Muscle of leg (tissue), 11 donors: ENCODE measurements around the gene PLCD3. TPM values are rescaled to one million over a fixed set of nuclear protein-coding genes. Genes with fewer than 3 reads are reported as not detected.
A peak's percentile ranks its signal among the peaks of the same experiment; 100 is the strongest.
"Not testable (repeated sequence)": the region's sequence is repeated elsewhere in the genome, so short reads cannot be mapped to it uniquely, and the experiment has no call there.

Experiments
- DNase-seq: peaks from one replicate; pipeline ENCODE4 v3.0.0; 2013
- H3K27ac ChIP-seq: one replicate; pipeline ENCODE4 v1.5.1; 2013; ENCODE audit warnings: mild to moderate bottlenecking, low read length, control low read depth
- H3K27me3 ChIP-seq: one replicate; pipeline ENCODE4 v1.6.1; 2013; ENCODE audit warnings: low read length; ENCODE audit not compliant: control insufficient read depth, insufficient read depth
- H3K36me3 ChIP-seq: one replicate; pipeline ENCODE4 v1.6.1; 2013; ENCODE audit warnings: low read length; ENCODE audit not compliant: control insufficient read depth, insufficient read depth
- H3K4me1 ChIP-seq: one replicate; pipeline ENCODE4 v1.6.1; 2013; ENCODE audit warnings: low read length; ENCODE audit not compliant: control insufficient read depth, insufficient read depth
- H3K4me3 ChIP-seq: one replicate; pipeline ENCODE4 v1.5.1; 2013; ENCODE audit warnings: low read length, control low read depth
- H3K9me3 ChIP-seq: replicated peaks from 2 replicates; pipeline ENCODE4 v1.6.1; 2013; ENCODE audit warnings: low read depth, low read length; ENCODE audit not compliant: control insufficient read depth
- WGBS: methylation state at CpG from one replicate; pipeline ENCODE4 v1.1.5; 2013; ENCODE audit warnings: missing lambda C conversion rate; ENCODE audit not compliant: insufficient coverage; 5-methylcytosine and 5-hydroxymethylcytosine counted together
- polyA plus RNA-seq, 8 donors: library from polyadenylated mRNA; unstranded; fragments of 120-200 nt; gene quantifications; one replicate each; pipeline versions ENCODE4 v1.2.1 to v1.2.3, GENCODE V29; 2013; ENCODE audit warnings: inconsistent platforms in 1 of 8, low replicate concordance in 1 of 8; ENCODE audit not compliant: insufficient read length in 8 of 8, insufficient read depth in 1 of 8
- total RNA-seq: library from RNA; stranded (reverse); fragments of 120-200 nt; gene quantifications from one replicate; pipeline ENCODE4 v1.2.4, GENCODE V29; 2013

Gene PLCD3
- total and polyA plus RNA-seq, 9 donors, result 15.1 to 53.0 (median 39.4) TPM

- H3K36me3 ChIP-seq, result no peaks in the 10 kb centered on the region
- no peak for DNase-seq
- H3K27me3 ChIP-seq, result no peaks in the 10 kb centered on the region
- H3K27ac ChIP-seq, result peak overlapping the region; percentile 80
- 20% methylated on average over 18 of the region's 20 CpGs for WGBS
- H3K9me3 ChIP-seq, result no peaks in the 10 kb centered on the region
- H3K4me1 ChIP-seq, result peaks cover 65% of the 10 kb centered on the region
- H3K4me3 ChIP-seq, result no peak overlapping the region
Observed at GRCh38 chr17:45127548-45128300, 4.6 kb downstream of the PLCD3 start.

- H3K4me1 ChIP-seq, result peaks cover 65% of the 10 kb centered on the region
- peak overlapping the region; percentile 80 for H3K27ac ChIP-seq
- 71% methylated on average over 8 of the region's 8 CpGs for WGBS
- no peak overlapping the region for H3K4me3 ChIP-seq
- H3K9me3 ChIP-seq, result no peaks in the 10 kb centered on the region
- no peaks in the 10 kb centered on the region for H3K27me3 ChIP-seq
- DNase-seq, result no peak
- no peaks in the 10 kb centered on the region for H3K36me3 ChIP-seq
Observed at GRCh38 chr17:45127207-45127547, 5.1 kb downstream of the PLCD3 start.

GRCh38 chr17:45125509-45125908 lies 6.8 kb downstream of the PLCD3 start:
- Histone ChIP-seq H3K4me1 (peaks cover 51% of the 10 kb centered on the region), H3K36me3 (no peaks in the 10 kb centered on the region), H3K4me3 (no peak overlapping the region), H3K9me3 (no peaks in the 10 kb centered on the region), H3K27ac (no peak overlapping the region), H3K27me3 (peaks cover 6% of the 10 kb centered on the region)
- 100% methylated on average over 5 of the region's 8 CpGs for WGBS
- no peak for DNase-seq

- not testable (repeated sequence) for DNase-seq, H3K4me3 ChIP-seq, H3K27me3 ChIP-seq, H3K9me3 ChIP-seq, H3K27ac ChIP-seq, H3K36me3 ChIP-seq
- WGBS, result 63% methylated on average over 5 of the region's 5 CpGs
- peaks cover 52% of the 10 kb centered on the region for H3K4me1 ChIP-seq
Observed at GRCh38 chr17:45124797-45125122, 7.6 kb downstream of the PLCD3 start.

GRCh38 chr17:45123930-45124796 lies 8.2 kb downstream of the PLCD3 start:
- H3K27me3 ChIP-seq, result peaks cover 6% of the 10 kb centered on the region
- H3K9me3 ChIP-seq, result no peaks in the 10 kb centered on the region
- DNase-seq, result no peak
- no peaks in the 10 kb centered on the region for H3K36me3 ChIP-seq
- H3K4me1 ChIP-seq, result peaks cover 47% of the 10 kb centered on the region
- no peak overlapping the region for H3K4me3 ChIP-seq
- no peak overlapping the region for H3K27ac ChIP-seq
- WGBS, result 80% methylated on average over 3 of the region's 15 CpGs

GRCh38 chr17:45123076-45123770 lies 9.1 kb downstream of the PLCD3 start:
- peaks cover 38% of the 10 kb centered on the region for H3K4me1 ChIP-seq
- no peak overlapping the region for H3K4me3 ChIP-seq
- H3K36me3 ChIP-seq, result peaks cover 5% of the 10 kb centered on the region
- peaks cover 6% of the 10 kb centered on the region for H3K27me3 ChIP-seq
- H3K27ac ChIP-seq, result no peak overlapping the region
- 100% methylated on average over 2 of the region's 6 CpGs for WGBS
- no peak for DNase-seq
- H3K9me3 ChIP-seq, result no peaks in the 10 kb centered on the region

GRCh38 chr17:45121055-45121454 lies 11.3 kb downstream of the PLCD3 start:
- H3K36me3 ChIP-seq, result peaks cover 11% of the 10 kb centered on the region
- peaks cover 19% of the 10 kb centered on the region for H3K4me1 ChIP-seq
- H3K27me3 ChIP-seq, result peaks cover 6% of the 10 kb centered on the region
- H3K4me3 ChIP-seq, result no peak overlapping the region
- no peak for DNase-seq
- H3K9me3 ChIP-seq, result no peaks in the 10 kb centered on the region
- no peak overlapping the region for H3K27ac ChIP-seq
- WGBS, result 34% methylated on average over 42 of the region's 45 CpGs

GRCh38 chr17:45120558-45120957 lies 11.8 kb downstream of the PLCD3 start:
- peaks cover 19% of the 10 kb centered on the region for H3K4me1 ChIP-seq
- H3K27me3 ChIP-seq, result peaks cover 6% of the 10 kb centered on the region
- H3K4me3 ChIP-seq, result no peak overlapping the region
- H3K36me3 ChIP-seq, result peaks cover 11% of the 10 kb centered on the region
- H3K9me3 ChIP-seq, result no peaks in the 10 kb centered on the region
- DNase-seq, result no peak
- 62% methylated on average over 14 of the region's 22 CpGs for WGBS
- H3K27ac ChIP-seq, result no peak overlapping the region

GRCh38 chr17:45119964-45120363 lies 12.4 kb downstream of the PLCD3 start:
- H3K27me3 ChIP-seq, result peaks cover 6% of the 10 kb centered on the region
- peaks cover 11% of the 10 kb centered on the region for H3K36me3 ChIP-seq
- no peak overlapping the region for H3K27ac ChIP-seq
- peaks cover 19% of the 10 kb centered on the region for H3K4me1 ChIP-seq
- H3K9me3 ChIP-seq, result no peaks in the 10 kb centered on the region
- DNase-seq, result no peak
- no peak overlapping the region for H3K4me3 ChIP-seq
- 72% methylated on average over 7 of the region's 8 CpGs for WGBS

GRCh38 chr17:45118691-45119090 lies 13.6 kb downstream of the PLCD3 start:
- no peak for DNase-seq
- WGBS, result 90% methylated on average over 21 of the region's 23 CpGs
- H3K9me3 ChIP-seq, result no peaks in the 10 kb centered on the region

More at GRCh38 chr17:45118691-45119090, 13.6 kb downstream of the PLCD3 start:
- Histone ChIP-seq H3K27ac (no peak overlapping the region), H3K4me3 (no peak overlapping the region), H3K4me1 (peaks cover 11% of the 10 kb centered on the region), H3K27me3 (peaks cover 6% of the 10 kb centered on the region), H3K36me3 (peaks cover 13% of the 10 kb centered on the region)
